HFFc6 (cell line): ENCODE results near the gene SEPSECS. TPM values are rescaled to one million over a fixed set of nuclear protein-coding genes. Genes with fewer than 3 reads are reported as not detected.

Experiments used
- DNase-seq: peaks from one replicate; pipeline ENCODE4 v3.0.0-alpha.2; 2018
- H3K27ac Mint-ChIP-seq: 2 replicates; pipeline ENCODE4 v1.8.0; 2020; ENCODE audit warnings: mild to moderate bottlenecking, mixed read lengths
- H3K27me3 Mint-ChIP-seq: 2 replicates; pipeline ENCODE4 v1.8.0; 2021; ENCODE audit warnings: mild to moderate bottlenecking, moderate library complexity, mixed read lengths; ENCODE audit not compliant: insufficient read depth
- H3K36me3 Mint-ChIP-seq: 2 replicates; pipeline ENCODE4 v1.8.0; 2021; ENCODE audit warnings: low read depth, mixed read lengths
- H3K4me1 Mint-ChIP-seq: 2 replicates; pipeline ENCODE4 v1.8.0; 2020; ENCODE audit warnings: low read depth, mixed read lengths
- H3K4me3 Mint-ChIP-seq: 2 replicates; pipeline ENCODE4 v1.8.0; 2020; ENCODE audit warnings: mild to moderate bottlenecking, moderate library complexity, mixed read lengths
- H3K9me3 Mint-ChIP-seq: 2 replicates; pipeline ENCODE4 v1.8.0; 2020; ENCODE audit warnings: mild to moderate bottlenecking, mixed read lengths
- total RNA-seq, 6 experiments: library from RNA; stranded (reverse); fragmentation: NEBNext Ultra II Directional; extraction: Animal tissue kit (Norgen Biotek cat#: 25700); gene quantifications; 2 replicates in 1 of 6; 3 replicates in 5 of 6; pipeline ENCODE4 v1.2.3, GENCODE V29; 2021
- TF ChIP-seq, protein P1 (sequence below): fragments of 200-600 bp; sonication (generic); IDR thresholded peaks from 2 replicates; pipeline ENCODE4 v1.5.0; 2021; ENCODE audit warnings: antibody characterized with exemption, mild to moderate bottlenecking

Gene SEPSECS
- total RNA-seq, 6 experiments from 2014 or later = 4.5 to 6.2 (median 5.4) TPM

- no peaks in the 10 kb centered on the region for H3K36me3 Mint-ChIP-seq
- no peaks in the 10 kb centered on the region for H3K9me3 Mint-ChIP-seq
- H3K27ac Mint-ChIP-seq = no peak overlapping the region
- no peak for DNase-seq
- TF ChIP-seq, protein P1, sequence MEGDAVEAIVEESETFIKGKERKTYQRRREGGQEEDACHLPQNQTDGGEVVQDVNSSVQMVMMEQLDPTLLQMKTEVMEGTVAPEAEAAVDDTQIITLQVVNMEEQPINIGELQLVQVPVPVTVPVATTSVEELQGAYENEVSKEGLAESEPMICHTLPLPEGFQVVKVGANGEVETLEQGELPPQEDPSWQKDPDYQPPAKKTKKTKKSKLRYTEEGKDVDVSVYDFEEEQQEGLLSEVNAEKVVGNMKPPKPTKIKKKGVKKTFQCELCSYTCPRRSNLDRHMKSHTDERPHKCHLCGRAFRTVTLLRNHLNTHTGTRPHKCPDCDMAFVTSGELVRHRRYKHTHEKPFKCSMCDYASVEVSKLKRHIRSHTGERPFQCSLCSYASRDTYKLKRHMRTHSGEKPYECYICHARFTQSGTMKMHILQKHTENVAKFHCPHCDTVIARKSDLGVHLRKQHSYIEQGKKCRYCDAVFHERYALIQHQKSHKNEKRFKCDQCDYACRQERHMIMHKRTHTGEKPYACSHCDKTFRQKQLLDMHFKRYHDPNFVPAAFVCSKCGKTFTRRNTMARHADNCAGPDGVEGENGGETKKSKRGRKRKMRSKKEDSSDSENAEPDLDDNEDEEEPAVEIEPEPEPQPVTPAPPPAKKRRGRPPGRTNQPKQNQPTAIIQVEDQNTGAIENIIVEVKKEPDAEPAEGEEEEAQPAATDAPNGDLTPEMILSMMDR = no peak
- no peak overlapping the region for H3K4me3 Mint-ChIP-seq
- peaks cover 38% of the 10 kb centered on the region for H3K27me3 Mint-ChIP-seq
- no peaks in the 10 kb centered on the region for H3K4me1 Mint-ChIP-seq
Measured at GRCh38 chr4:25080571-25080970, 79.7 kb downstream of the SEPSECS start.

GRCh38 chr4:25078523-25078922 is 81.7 kb downstream of the SEPSECS start:
- H3K9me3 Mint-ChIP-seq = no peaks in the 10 kb centered on the region

DNA sequence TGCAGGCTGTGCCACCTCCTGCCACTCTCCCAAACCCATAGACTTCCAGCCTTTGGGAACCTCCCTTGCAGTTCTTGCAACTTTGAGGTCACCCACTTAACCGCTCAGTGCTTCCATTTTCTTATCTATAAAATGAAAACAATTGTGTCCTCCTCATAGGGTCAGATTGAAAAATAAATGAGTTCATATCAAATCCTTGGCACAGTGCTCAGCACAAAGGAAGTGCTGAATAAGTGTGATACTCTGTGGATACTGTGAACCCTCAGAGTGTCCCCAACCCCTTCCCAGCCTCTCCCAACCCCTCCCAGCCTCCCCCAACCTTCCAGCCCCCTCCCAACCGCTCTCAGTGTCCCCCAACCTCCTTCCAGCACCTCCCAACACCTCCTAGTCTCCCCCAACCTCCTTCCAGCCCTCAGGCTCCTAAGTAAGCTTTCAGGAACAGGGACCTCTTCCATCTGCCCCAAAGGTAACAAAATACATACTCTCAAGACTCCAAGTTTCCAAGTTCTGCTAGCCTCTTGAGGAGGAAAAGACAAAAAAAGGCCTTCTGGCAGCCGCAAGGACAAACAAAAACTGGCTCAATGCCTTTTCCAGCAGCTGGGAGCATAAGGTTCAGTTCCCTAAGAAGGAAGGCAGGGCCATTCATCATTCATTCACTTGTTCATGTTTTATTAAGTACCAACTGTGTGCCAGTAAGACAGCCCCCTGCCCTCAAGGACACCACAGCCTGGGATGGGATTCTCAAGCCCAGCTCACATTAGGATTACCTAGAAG is 83.4 kb downstream of the SEPSECS start:
- H3K9me3 Mint-ChIP-seq = no peaks in the 10 kb centered on the region
- H3K27me3 Mint-ChIP-seq = peaks cover 31% of the 10 kb centered on the region
- no peaks in the 10 kb centered on the region for H3K4me1 Mint-ChIP-seq
- no peaks in the 10 kb centered on the region for H3K36me3 Mint-ChIP-seq
- no peak overlapping the region for H3K4me3 Mint-ChIP-seq
- no peak for DNase-seq
- no peak overlapping the region for H3K27ac Mint-ChIP-seq
- TF ChIP-seq, protein P1 = no peak

More at GRCh38 chr4:25078523-25078922, 81.7 kb downstream of the SEPSECS start:
- no peak overlapping the region for H3K27ac Mint-ChIP-seq
- TF ChIP-seq, protein P1 = no peak
- no peak overlapping the region for H3K4me3 Mint-ChIP-seq
- peaks cover 26% of the 10 kb centered on the region for H3K27me3 Mint-ChIP-seq
- no peaks in the 10 kb centered on the region for H3K36me3 Mint-ChIP-seq
- no peak for DNase-seq
- no peaks in the 10 kb centered on the region for H3K4me1 Mint-ChIP-seq

DNA sequence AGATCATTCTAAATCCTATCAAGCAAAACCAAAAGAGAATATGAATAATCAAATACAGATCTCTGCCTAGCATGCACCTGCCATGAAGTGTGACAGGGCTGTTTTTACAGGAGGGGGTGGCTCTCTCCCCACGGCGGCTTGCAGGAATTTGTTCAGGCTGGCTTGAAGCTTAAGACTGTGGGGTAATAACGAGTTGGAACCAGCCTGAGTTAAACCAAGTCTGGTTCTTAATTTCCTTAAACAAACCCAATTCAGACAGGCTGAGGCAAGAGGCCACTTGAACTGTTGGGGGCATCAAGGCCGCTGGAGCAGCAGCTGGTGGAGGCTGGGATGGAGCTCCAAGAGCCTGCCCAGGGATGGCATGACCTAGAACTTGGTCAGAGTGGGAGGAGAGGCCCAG is 84.4 kb downstream of the SEPSECS start:
- peaks cover 39% of the 10 kb centered on the region for H3K27me3 Mint-ChIP-seq
- no peaks in the 10 kb centered on the region for H3K36me3 Mint-ChIP-seq
- TF ChIP-seq, protein P1 = no peak
- H3K4me1 Mint-ChIP-seq = no peaks in the 10 kb centered on the region
- H3K27ac Mint-ChIP-seq = no peak overlapping the region
- H3K4me3 Mint-ChIP-seq = no peak overlapping the region
- no peak for DNase-seq
- H3K9me3 Mint-ChIP-seq = no peaks in the 10 kb centered on the region

- Mint-ChIP-seq H3K4me1 (no peaks in the 10 kb centered on the region), H3K36me3 (no peaks in the 10 kb centered on the region), H3K27me3 (peaks cover 39% of the 10 kb centered on the region), H3K27ac (no peak overlapping the region), H3K9me3 (no peaks in the 10 kb centered on the region), H3K4me3 (no peak overlapping the region)
- TF ChIP-seq, protein P1 = no peak
- no peak for DNase-seq
Measured at GRCh38 chr4:25075129-25075528, 85.1 kb downstream of the SEPSECS start.
